GM12874 (cell line): ENCODE measurements around the gene MGMT.

Experiments
- CTCF ChIP-seq: IDR thresholded peaks from 2 replicates; pipeline ENCODE4 v1.5.1; 2011; ENCODE audit warnings: low read depth, mild to moderate bottlenecking, control low read depth, low read length, moderate library complexity; ENCODE audit not compliant: insufficient read depth

The MGMT gene

GRCh38 chr10:129523723-129524316 is 56.8 kb downstream of the MGMT start:
- TF ChIP-seq CTCF = no peak

GRCh38 chr10:129524936-129525335 is 57.9 kb downstream of the MGMT start:
- TF ChIP-seq CTCF = no peak

GRCh38 chr10:129525401-129525801 is 58.4 kb downstream of the MGMT start:
- no peak for TF ChIP-seq CTCF

GRCh38 chr10:129526943-129527342 is 59.9 kb downstream of the MGMT start:
- no peak for TF ChIP-seq CTCF

GRCh38 chr10:129528376-129528978 is 61.4 kb downstream of the MGMT start:
- no peak for TF ChIP-seq CTCF

GRCh38 chr10:129530581-129530980 is 63.5 kb downstream of the MGMT start:
- no peak for TF ChIP-seq CTCF

- no peak for TF ChIP-seq CTCF
These were observed 64.3 kb downstream of the MGMT start for GRCh38 chr10:129531195-129531968.
